ENCODE results near the gene ATP6V0A1.

The ATP6V0A1 gene

DNA sequence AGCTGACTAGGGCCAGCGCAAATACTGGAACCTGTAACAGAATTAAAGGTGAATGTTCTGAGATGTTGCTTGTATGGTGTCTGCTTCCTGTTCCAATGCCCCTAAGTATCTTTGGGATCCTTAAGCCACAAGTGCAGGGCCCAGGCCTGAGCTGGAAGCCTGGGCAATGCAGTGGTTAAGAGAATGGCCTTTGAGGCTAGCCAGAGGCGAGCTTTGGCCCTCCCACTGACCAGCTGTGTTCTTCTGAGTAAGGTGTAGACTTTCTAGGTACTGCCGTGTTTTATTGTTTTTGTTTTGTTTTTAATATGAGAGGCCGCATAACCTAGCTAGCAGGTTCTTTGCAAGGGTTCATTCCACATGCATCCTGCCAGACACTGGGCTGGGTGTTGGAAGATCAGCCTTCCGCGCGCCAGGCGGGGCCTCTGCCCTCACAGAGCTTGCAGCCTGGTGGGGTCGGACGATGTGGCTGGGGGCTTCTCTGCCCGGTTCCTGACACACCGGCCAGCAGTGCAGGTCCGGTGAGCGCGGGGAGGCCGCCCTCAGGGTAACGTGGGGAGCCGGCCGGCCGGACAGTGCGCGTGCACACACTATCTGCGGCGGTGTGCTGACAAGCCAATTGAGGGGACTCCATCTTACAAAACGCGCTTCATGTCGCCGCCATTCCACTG is 107.7 kb downstream of the ATP6V0A1 start:
- ChIA-PET CTCF (interaction anchor here (0.6 to 1.4 kb wide), 2 partner anchors 17 to 1102 kb away, joined by 3 read pairs; no protein-coding TSS in a partner anchor), POLR2A (ENCODE audit: low non-redundant PET) (no interaction called here)
- no peak for DNase-seq (ENCODE audit: low spot score)
- peak overlapping the region; percentile 89 for H3K27ac ChIP-seq
- TF ChIP-seq CTCF (conservative IDR thresholded peaks at IDR 0.05; ENCODE audit: low read depth): no peak

- H3K27ac ChIP-seq: peak within 1 kb of the TSS; percentile 89
- ChIA-PET POLR2A (ENCODE audit: low non-redundant PET) (no interaction called here), CTCF (interaction anchor here (0.6 to 1.4 kb wide), 4 partner anchors 16 to 197 kb away, joined by 3 to 5 read pairs (median 3); no protein-coding TSS in a partner anchor)
- no peak for TF ChIP-seq CTCF (conservative IDR thresholded peaks at IDR 0.05; ENCODE audit: low read depth)
- DNase-seq (ENCODE audit: low spot score): peak; percentile 100
Observed at GRCh38 chr17:42566883-42567573, 108.3 kb downstream of the ATP6V0A1 start, which contains the start of gene MLX. Gene MLX, plus strand, starts transcription at chr17:42567100. Its CDS starts 25 bp downstream, at chr17:42567125.

- peak overlapping the region; percentile 89 for H3K27ac ChIP-seq
- no peak for TF ChIP-seq CTCF (conservative IDR thresholded peaks at IDR 0.05; ENCODE audit: low read depth)
- POLR2A ChIA-PET (ENCODE audit: low non-redundant PET): no interaction called here
Observed at GRCh38 chr17:42568341-42569111, 109.8 kb downstream of the ATP6V0A1 start.

DNA sequence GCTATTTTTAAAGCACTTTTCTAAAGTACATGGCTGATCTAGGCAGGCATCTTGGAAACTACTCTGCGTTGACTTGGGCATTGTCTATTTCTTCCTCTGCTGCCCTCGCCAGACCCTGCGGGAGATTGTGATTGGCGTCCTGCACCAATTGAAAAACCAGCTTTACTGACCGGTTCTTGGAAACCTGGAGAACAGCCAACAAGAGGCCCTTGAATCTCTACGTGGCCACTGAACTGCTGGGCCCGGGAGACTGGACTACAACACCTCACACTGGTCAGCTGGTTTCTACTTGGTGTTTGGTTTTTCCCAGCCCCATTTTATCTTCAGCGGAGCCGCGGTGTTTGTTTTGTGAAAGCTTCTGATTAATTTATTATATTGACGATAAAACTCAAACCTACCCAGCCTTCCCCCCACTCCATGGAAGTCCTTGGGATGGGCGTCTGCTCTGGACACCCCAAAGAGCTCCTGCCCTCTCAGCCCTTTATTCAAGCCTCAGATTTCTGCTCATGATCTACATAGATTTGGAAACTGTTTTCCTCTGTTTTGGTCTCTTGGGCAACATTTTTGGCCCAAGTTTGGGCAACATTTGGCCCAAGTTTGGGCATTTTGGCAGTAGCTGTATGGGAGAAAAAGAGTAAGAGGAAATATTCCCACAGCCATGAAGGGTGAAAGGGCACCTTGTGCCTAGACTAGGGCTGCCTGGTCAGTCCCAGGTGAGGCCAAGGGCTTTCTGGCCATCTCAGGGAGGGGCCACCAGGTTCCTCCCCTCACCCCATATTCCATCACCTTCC is 113.0 kb downstream of the ATP6V0A1 start:
- DNase-seq (ENCODE audit: low spot score): no peak
- ChIA-PET POLR2A (ENCODE audit: low non-redundant PET) (no interaction called here), CTCF (no interaction called here)
- no peak for TF ChIP-seq CTCF (conservative IDR thresholded peaks at IDR 0.05; ENCODE audit: low read depth)
- peak overlapping the region; percentile 89 for H3K27ac ChIP-seq

More at GRCh38 chr17:42568341-42569111, 109.8 kb downstream of the ATP6V0A1 start:
- no peak for DNase-seq (ENCODE audit: low spot score)
- CTCF ChIA-PET: interaction anchor here (0.6 kb wide), 1 partner anchor 33 kb away, joined by 3 read pairs; the partner anchor contains the start of gene NAGLU
